A673 (cell line): ENCODE measurements around the gene ACSS2.

Experiments
- EZH2 ChIP-seq: fragments of 200-600 bp; sonication (generic); IDR thresholded peaks from 2 replicates; pipeline ENCODE4 v1.6.1; 2017; ENCODE audit warnings: borderline replicate concordance, low read depth, mild to moderate bottlenecking, mixed read lengths, antibody characterized with exemption, low read length; ENCODE audit not compliant: poor library complexity, severe bottlenecking
- TF ChIP-seq, protein P1 (sequence below): fragments of 300-800, 200-600 bp; sonication (generic); conservative IDR thresholded peaks from 2 replicates; pipeline ENCODE4 v1.5.1; 2017; ENCODE audit warnings: low read depth, mild to moderate bottlenecking, antibody characterized with exemption, low read length, moderate library complexity, mixed read lengths

DNA sequence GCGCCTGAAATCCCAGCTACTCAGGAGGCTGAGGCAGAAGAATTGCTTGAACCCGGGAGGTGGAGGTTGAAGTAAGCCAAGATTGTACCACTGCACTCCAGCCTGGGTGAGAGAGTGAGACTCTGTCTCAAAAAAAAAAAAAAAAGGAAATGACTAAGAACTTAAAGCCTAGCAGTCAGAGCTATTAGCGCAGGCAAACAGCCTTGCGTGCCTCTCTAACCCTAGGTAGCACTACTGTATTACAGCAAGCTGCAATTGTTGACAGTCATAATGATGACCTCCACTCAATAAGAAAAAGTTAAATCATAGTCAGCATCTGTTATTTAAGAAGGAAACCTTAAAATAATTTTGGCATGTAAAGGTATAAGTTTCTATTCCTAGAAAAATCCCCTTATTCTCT is 64.8 kb downstream of the ACSS2 start:
- TF ChIP-seq, protein P1, sequence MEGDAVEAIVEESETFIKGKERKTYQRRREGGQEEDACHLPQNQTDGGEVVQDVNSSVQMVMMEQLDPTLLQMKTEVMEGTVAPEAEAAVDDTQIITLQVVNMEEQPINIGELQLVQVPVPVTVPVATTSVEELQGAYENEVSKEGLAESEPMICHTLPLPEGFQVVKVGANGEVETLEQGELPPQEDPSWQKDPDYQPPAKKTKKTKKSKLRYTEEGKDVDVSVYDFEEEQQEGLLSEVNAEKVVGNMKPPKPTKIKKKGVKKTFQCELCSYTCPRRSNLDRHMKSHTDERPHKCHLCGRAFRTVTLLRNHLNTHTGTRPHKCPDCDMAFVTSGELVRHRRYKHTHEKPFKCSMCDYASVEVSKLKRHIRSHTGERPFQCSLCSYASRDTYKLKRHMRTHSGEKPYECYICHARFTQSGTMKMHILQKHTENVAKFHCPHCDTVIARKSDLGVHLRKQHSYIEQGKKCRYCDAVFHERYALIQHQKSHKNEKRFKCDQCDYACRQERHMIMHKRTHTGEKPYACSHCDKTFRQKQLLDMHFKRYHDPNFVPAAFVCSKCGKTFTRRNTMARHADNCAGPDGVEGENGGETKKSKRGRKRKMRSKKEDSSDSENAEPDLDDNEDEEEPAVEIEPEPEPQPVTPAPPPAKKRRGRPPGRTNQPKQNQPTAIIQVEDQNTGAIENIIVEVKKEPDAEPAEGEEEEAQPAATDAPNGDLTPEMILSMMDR, result no peak
- no peak for TF ChIP-seq EZH2
